ENCODE data around the gene NES. TPM values are rescaled to one million over a fixed set of nuclear protein-coding genes. Genes with fewer than 3 reads are reported as not detected.

Gene NES
- total and polyA plus RNA-seq, 2 of the 8 experiments (the other 6 are each of a cell fraction or from before 2014, with no cell fraction given) = 13.3 to 135 TPM

DNA sequence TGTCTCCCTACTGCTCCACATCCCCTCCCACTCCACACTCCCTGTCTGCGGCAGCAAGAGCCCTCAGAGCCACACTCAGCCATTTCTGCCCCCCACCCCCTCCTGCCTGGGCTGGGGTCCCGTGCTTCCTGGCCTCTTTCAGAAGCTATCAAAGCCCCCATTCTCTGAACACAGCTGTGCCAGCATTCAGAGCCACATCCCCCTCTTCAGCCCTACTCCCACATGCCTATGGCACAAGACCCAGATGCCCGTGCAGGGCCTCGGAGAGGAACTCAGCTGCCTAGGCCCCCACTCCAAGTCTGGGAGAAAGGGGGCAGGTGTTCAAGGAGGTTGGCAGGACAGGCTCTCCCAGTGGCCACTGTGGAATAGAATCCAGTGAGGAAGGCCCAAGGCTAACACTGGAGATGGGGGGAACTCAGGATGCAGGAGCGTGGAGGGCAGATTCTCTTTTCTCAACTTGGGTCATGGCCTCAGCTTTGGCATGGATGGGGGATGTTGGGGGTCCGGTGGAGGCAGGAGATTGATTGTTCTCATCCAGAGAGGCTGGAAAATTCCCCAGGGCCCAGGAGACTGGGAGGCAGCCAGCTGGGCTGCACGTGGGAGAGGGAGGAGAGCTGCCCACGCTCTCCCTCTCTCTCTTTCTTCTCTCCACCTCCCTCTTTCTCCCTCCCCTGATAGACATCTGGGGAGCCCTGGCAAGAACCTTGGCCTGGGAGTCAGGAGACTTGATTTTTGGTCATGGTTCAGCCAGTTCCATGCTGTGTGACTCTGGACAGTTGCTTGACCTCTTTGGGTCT, 38.8 kb downstream of the NES start:
- DNase-seq (ENCODE audit: low read depth in 1 of 2, low spot score in 2 of 2) (no peak), FAIRE-seq (no peak)
- Histone ChIP-seq H3K4me2 (ENCODE audit: insufficient read depth in 1 of 2, low read depth in 2 of 2, low read length in 2 of 2) (no peak overlapping the region; a peak in 1 of 4 replicates), H3K23me2 (ENCODE audit: low read depth, low read length) (peaks cover 11% of the 10 kb centered on the region; the same call in 1 of the 2 replicates), H2AK5ac (ENCODE audit: low read depth, low read length) (no peak overlapping the region), H3K79me2 (ENCODE audit: control insufficient read depth in 1 of 2, insufficient read depth in 2 of 2, low read length in 2 of 2) (no peaks in the 10 kb centered on the region), H2BK20ac (ENCODE audit: low read length) (no peak overlapping the region), H4K8ac (ENCODE audit: extremely low read depth, insufficient read depth, low read length) (no peak overlapping the region), H3K14ac (ENCODE audit: insufficient read length) (no peak overlapping the region), H3K27ac (ENCODE audit: low read depth, low read length) (no peak overlapping the region), H3K18ac (ENCODE audit: extremely low read depth, low read length) (no peak overlapping the region), H3K36me3 (ENCODE audit: control insufficient read depth in 2 of 4, insufficient read depth in 4 of 4, low read length in 3 of 4) (no peaks in the 10 kb centered on the region), H3K4me1 (replicated peaks in 1 of 4; ENCODE audit: control insufficient read depth in 3 of 4, insufficient read depth in 4 of 4, low read length in 3 of 4) (peaks cover 3 to 17% (median 13%) of the 10 kb centered on the region in 4 experiments), H2BK15ac (ENCODE audit: low read length) (no peak overlapping the region), H3K23ac (ENCODE audit: insufficient read length) (no peak overlapping the region), H3K4me3 (ENCODE audit: extremely low read depth in 1 of 4, insufficient read depth in 2 of 4, low read depth in 3 of 4, low read length in 4 of 4) (no peak overlapping the region), H2BK5ac (ENCODE audit: low read depth, low read length) (no peak overlapping the region), H4K20me1 (replicated peaks in 1 of 2; ENCODE audit: control insufficient read depth in 1 of 2, insufficient read depth in 2 of 2, low read length in 2 of 2) (peaks cover 0 to 2% of the 10 kb centered on the region in 2 experiments), H2AFZ (ENCODE audit: low read length) (no peak overlapping the region), H2BK120ac (replicated peaks; ENCODE audit: low read depth, low read length) (no peak overlapping the region), H3K79me1 (ENCODE audit: low read depth, low read length) (no peaks in the 10 kb centered on the region; the same call in 1 of the 2 replicates), H3K27me3 (replicated peaks in 1 of 4; ENCODE audit: control insufficient read depth in 3 of 4, extremely low read depth in 1 of 4, insufficient read depth in 3 of 4, low read length in 3 of 4) (peaks cover 6 to 55% (median 45%) of the 10 kb centered on the region in 4 experiments), H3K9ac (replicated peaks in 1 of 4; ENCODE audit: extremely low read depth in 1 of 4, low read depth in 3 of 4, low read length in 3 of 4) (no peak overlapping the region), H3K4ac (replicated peaks; ENCODE audit: insufficient read length, low read depth, low read length) (no peak overlapping the region), H3K9me3 (ENCODE audit: insufficient read depth in 2 of 2, low read depth in 1 of 2, low read length in 1 of 2) (no peaks in the 10 kb centered on the region), H3K56ac (replicated peaks; ENCODE audit: insufficient read length, low read depth, low read length) (no peak overlapping the region), H4K5ac (ENCODE audit: insufficient read length, low read depth, low read length) (no peak overlapping the region), H2BK12ac (ENCODE audit: low read depth, low read length) (no peak overlapping the region; the same call in 1 of the 2 replicates), H4K91ac (replicated peaks; ENCODE audit: insufficient read length, low read length) (no peak overlapping the region)
- POLR2A ChIA-PET (ENCODE audit: partially characterized antibody) = interaction anchor here (0.9 to 2.0 kb wide), 3 partner anchors 19 to 39 kb away, joined by 3 to 4 read pairs (median 3); no protein-coding TSS in a partner anchor
- CTCF ChIA-PET (ENCODE audit: partially characterized antibody) = interaction anchor here (1.5 to 43.0 kb wide), 5 partner anchors 5 to 88 kb away, joined by 6 to 868 read pairs (median 789); partner anchors contain the start of genes BCAN, HAPLN2 and NES
- WGBS, 2 experiments (ENCODE audit: extremely low coverage in 1 of 2, insufficient coverage in 1 of 2, insufficient read length in 1 of 2, insufficient replicate concordance in 2 of 2, low coverage in 1 of 2, low lambda C conversion rate in 2 of 2, missing lambda C conversion rate in 1 of 2) = 75% methylated on average over 7 of the region's 8 CpGs; no CpG with 5 or more reads in 1 of the 2 experiments
- TF ChIP-seq BCL11A (IDR thresholded peaks at IDR 0.05; ENCODE audit: low read depth in 2 of 2, low read length in 2 of 2) (no peak), SIRT6 (IDR thresholded peaks at IDR 0.05; ENCODE audit: low read length) (no peak), EGR1 (IDR thresholded peaks at IDR 0.05; ENCODE audit: borderline replicate concordance, low read depth, low read length) (no peak), BRCA1 (IDR thresholded peaks at IDR 0.05; ENCODE audit: low read depth, low read length) (no peak), JUN (IDR thresholded peaks at IDR 0.05; ENCODE audit: low read depth, low read length) (no peak), TCF12 (IDR thresholded peaks at IDR 0.05; ENCODE audit: low read depth, low read length) (no peak), KDM1A (IDR thresholded peaks at IDR 0.05; ENCODE audit: borderline replicate concordance, low read length) (no peak), SRF (IDR thresholded peaks at IDR 0.05; ENCODE audit: low read depth, low read length) (no peak), SUZ12 (IDR thresholded peaks at IDR 0.05; ENCODE audit: low read length) (no peak), NRF1 (IDR thresholded peaks at IDR 0.05; ENCODE audit: low read depth, low read length) (no peak)
- TF ChIP-seq, protein P1, sequence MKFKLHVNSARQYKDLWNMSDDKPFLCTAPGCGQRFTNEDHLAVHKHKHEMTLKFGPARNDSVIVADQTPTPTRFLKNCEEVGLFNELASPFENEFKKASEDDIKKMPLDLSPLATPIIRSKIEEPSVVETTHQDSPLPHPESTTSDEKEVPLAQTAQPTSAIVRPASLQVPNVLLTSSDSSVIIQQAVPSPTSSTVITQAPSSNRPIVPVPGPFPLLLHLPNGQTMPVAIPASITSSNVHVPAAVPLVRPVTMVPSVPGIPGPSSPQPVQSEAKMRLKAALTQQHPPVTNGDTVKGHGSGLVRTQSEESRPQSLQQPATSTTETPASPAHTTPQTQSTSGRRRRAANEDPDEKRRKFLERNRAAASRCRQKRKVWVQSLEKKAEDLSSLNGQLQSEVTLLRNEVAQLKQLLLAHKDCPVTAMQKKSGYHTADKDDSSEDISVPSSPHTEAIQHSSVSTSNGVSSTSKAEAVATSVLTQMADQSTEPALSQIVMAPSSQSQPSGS (IDR thresholded peaks at IDR 0.05; ENCODE audit: low read length) = no peak
